ENCODE measurements around the gene TBC1D16. TPM values are rescaled to one million over a fixed set of nuclear protein-coding genes. Genes with fewer than 3 reads are reported as not detected.

Gene TBC1D16
- total RNA-seq, 2 experiments from 2014 or later = 0.74 to 1.2 TPM

GRCh38 chr17:79940459-79941087 is 95.1 kb downstream of the TBC1D16 start:
- Mint-ChIP-seq H3K27me3 (peaks cover 5% of the 10 kb centered on the region), H3K36me3 (ENCODE audit: low read depth) (no peaks in the 10 kb centered on the region), H3K4me1 (peaks cover 8% of the 10 kb centered on the region), H3K4me3 (no peak overlapping the region), H3K9me3 (no peaks in the 10 kb centered on the region), H3K27ac (no peak overlapping the region)
- ChIA-PET CTCF (no interaction called here), POLR2A (no interaction called here)
- no peak for DNase-seq

GRCh38 chr17:79939755-79940458 is 95.8 kb downstream of the TBC1D16 start:
- POLR2A ChIA-PET = no interaction called here
- H3K4me3 Mint-ChIP-seq = no peak overlapping the region
- CTCF ChIA-PET = interaction anchor here (1.1 kb wide), 1 partner anchor 30 kb away, joined by 3 read pairs; no protein-coding TSS in a partner anchor
- H3K27ac Mint-ChIP-seq = no peak overlapping the region
- peaks cover 7% of the 10 kb centered on the region for H3K27me3 Mint-ChIP-seq
- H3K9me3 Mint-ChIP-seq = no peaks in the 10 kb centered on the region
- peaks cover 8% of the 10 kb centered on the region for H3K4me1 Mint-ChIP-seq
- DNase-seq = no peak
- no peaks in the 10 kb centered on the region for H3K36me3 Mint-ChIP-seq (ENCODE audit: low read depth)

- Mint-ChIP-seq H3K27ac (no peak overlapping the region), H3K4me3 (no peak overlapping the region), H3K36me3 (ENCODE audit: low read depth) (no peaks in the 10 kb centered on the region), H3K27me3 (peaks cover 10% of the 10 kb centered on the region), H3K4me1 (peaks cover 8% of the 10 kb centered on the region), H3K9me3 (no peaks in the 10 kb centered on the region)
- ChIA-PET POLR2A (no interaction called here), CTCF (interaction anchor here (0.7 to 1.1 kb wide), 2 partner anchors 15 to 31 kb away, joined by 3 read pairs; no protein-coding TSS in a partner anchor)
- DNase-seq = no peak
Observed at GRCh38 chr17:79939094-79939435, 96.6 kb downstream of the TBC1D16 start.

- Mint-ChIP-seq H3K9me3 (no peaks in the 10 kb centered on the region), H3K4me3 (no peak overlapping the region), H3K36me3 (ENCODE audit: low read depth) (no peaks in the 10 kb centered on the region), H3K27ac (no peak overlapping the region), H3K4me1 (peaks cover 14% of the 10 kb centered on the region), H3K27me3 (peaks cover 15% of the 10 kb centered on the region)
- POLR2A ChIA-PET = no interaction called here
- no peak for DNase-seq
- CTCF ChIA-PET = interaction anchor here (0.7 to 1.1 kb wide), 2 partner anchors 15 to 32 kb away, joined by 3 read pairs; no protein-coding TSS in a partner anchor
Observed at GRCh38 chr17:79938336-79939093, 97.2 kb downstream of the TBC1D16 start.

- Mint-ChIP-seq H3K4me1 (peaks cover 15% of the 10 kb centered on the region), H3K27ac (no peak overlapping the region), H3K36me3 (ENCODE audit: low read depth) (no peaks in the 10 kb centered on the region), H3K9me3 (no peaks in the 10 kb centered on the region), H3K27me3 (peaks cover 24% of the 10 kb centered on the region), H3K4me3 (no peak overlapping the region)
- DNase-seq = no peak
- ChIA-PET POLR2A (no interaction called here), CTCF (no interaction called here)
Observed at GRCh38 chr17:79937391-79938335, 98.0 kb downstream of the TBC1D16 start.

- DNase-seq = no peak
- ChIA-PET CTCF (no interaction called here), POLR2A (no interaction called here)
- Mint-ChIP-seq H3K4me3 (no peak overlapping the region), H3K27ac (no peak overlapping the region), H3K4me1 (peaks cover 13% of the 10 kb centered on the region), H3K36me3 (ENCODE audit: low read depth) (no peaks in the 10 kb centered on the region), H3K27me3 (peaks cover 32% of the 10 kb centered on the region), H3K9me3 (no peaks in the 10 kb centered on the region)
Observed at GRCh38 chr17:79936641-79937381, 98.9 kb downstream of the TBC1D16 start.

GRCh38 chr17:79936050-79936449 is 99.6 kb downstream of the TBC1D16 start:
- no peak for DNase-seq
- CTCF ChIA-PET = interaction anchor here (1.0 kb wide), 1 partner anchor 8 kb away, joined by 3 read pairs; no protein-coding TSS in a partner anchor
- H3K9me3 Mint-ChIP-seq = no peaks in the 10 kb centered on the region
- no peak overlapping the region for H3K27ac Mint-ChIP-seq
- POLR2A ChIA-PET = no interaction called here
- peaks cover 13% of the 10 kb centered on the region for H3K4me1 Mint-ChIP-seq
- no peaks in the 10 kb centered on the region for H3K36me3 Mint-ChIP-seq (ENCODE audit: low read depth)
- H3K27me3 Mint-ChIP-seq = peaks cover 40% of the 10 kb centered on the region
- no peak overlapping the region for H3K4me3 Mint-ChIP-seq

- CTCF ChIA-PET = interaction anchor here (1.0 kb wide), 1 partner anchor 9 kb away, joined by 3 read pairs; no protein-coding TSS in a partner anchor
- peaks cover 13% of the 10 kb centered on the region for H3K4me1 Mint-ChIP-seq
Observed at GRCh38 chr17:79935197-79935885, 100.3 kb downstream of the TBC1D16 start.

GRCh38 chr17:79934653-79934970 is 101.1 kb downstream of the TBC1D16 start:
- no peaks in the 10 kb centered on the region for H3K36me3 Mint-ChIP-seq (ENCODE audit: low read depth)

More at GRCh38 chr17:79935197-79935885, 100.3 kb downstream of the TBC1D16 start:
- no peak overlapping the region for H3K27ac Mint-ChIP-seq
- no peaks in the 10 kb centered on the region for H3K9me3 Mint-ChIP-seq
- DNase-seq = no peak
- POLR2A ChIA-PET = no interaction called here
- H3K36me3 Mint-ChIP-seq (ENCODE audit: low read depth) = no peaks in the 10 kb centered on the region
- H3K4me3 Mint-ChIP-seq = no peak overlapping the region
- H3K27me3 Mint-ChIP-seq = peaks cover 44% of the 10 kb centered on the region

GRCh38 chr17:79933863-79934652 is 101.6 kb downstream of the TBC1D16 start:
- POLR2A ChIA-PET = no interaction called here
- H3K27me3 Mint-ChIP-seq = peaks cover 44% of the 10 kb centered on the region
- CTCF ChIA-PET = no interaction called here
- H3K4me1 Mint-ChIP-seq = peaks cover 13% of the 10 kb centered on the region
- no peaks in the 10 kb centered on the region for H3K9me3 Mint-ChIP-seq
- no peak overlapping the region for H3K4me3 Mint-ChIP-seq
- H3K36me3 Mint-ChIP-seq (ENCODE audit: low read depth) = no peaks in the 10 kb centered on the region
- no peak for DNase-seq
- H3K27ac Mint-ChIP-seq = no peak overlapping the region

More at GRCh38 chr17:79934653-79934970, 101.1 kb downstream of the TBC1D16 start:
- POLR2A ChIA-PET = no interaction called here
- CTCF ChIA-PET = no interaction called here
- no peak for DNase-seq
- Mint-ChIP-seq H3K9me3 (no peaks in the 10 kb centered on the region), H3K4me3 (no peak overlapping the region), H3K27me3 (peaks cover 44% of the 10 kb centered on the region), H3K27ac (no peak overlapping the region), H3K4me1 (peaks cover 13% of the 10 kb centered on the region)

Data from activated CD4-positive, alpha-beta T cell treated with anti-CD3 and anti-CD28 coated beads, Interleukin-2, amount 10 ng/mL, durations not matched to agents 7 days and 5 days (primary cell).